IMR-90 (cell line): ENCODE data around the gene SNRNP25. TPM values are rescaled to one million over a fixed set of nuclear protein-coding genes. Genes with fewer than 3 reads are reported as not detected.
A peak's percentile ranks its signal among the peaks of the same experiment; 100 is the strongest.

Experiments used
- ATAC-seq: fragments of 200-7000 bp; cut with Tn5 transposase; 2 replicates; pipeline ENCODE4 v1.9.1; 2020; ENCODE audit warnings: low read depth, mild to moderate bottlenecking, moderate library complexity
- BruUV-seq: library from RNA; stranded (reverse); fragments of 400-500 nt; replicated peaks from 2 replicates; lab custom pipeline; 2021; lab: Mats Ljungman, UMichigan
- CTCF ChIA-PET: fragments of 300-600 bp; formaldehyde crosslinking; extraction: SDS; loops from one replicate; lab custom pipeline; 2021; ENCODE audit warnings: antibody characterized with exemption; lab: Yijun Ruan, JAX
- POLR2A ChIA-PET: fragments of 300-600 bp; sonication (Branson Sonifier 250); formaldehyde crosslinking; loops from one replicate; lab custom pipeline; 2022; ENCODE audit warnings: antibody characterized with exemption; ENCODE audit not compliant: unreplicated experiment; lab: Charles Lee
- DNase-seq: peaks from one replicate; pipeline ENCODE4 v3.0.0; 2013
- H2AFZ ChIP-seq: replicated peaks from 2 replicates; pipeline ENCODE3; 2013; ENCODE audit warnings: low read length, mild to moderate bottlenecking; ENCODE audit not compliant: poor library complexity
- H2AK5ac ChIP-seq: 2 replicates; pipeline ENCODE4 v1.6.1; 2013; ENCODE audit warnings: low read depth, low read length, inconsistent platforms
- H2AK9ac ChIP-seq: replicated peaks from 2 replicates; pipeline ENCODE3; 2013; ENCODE audit warnings: mild to moderate bottlenecking, low read depth, low read length, moderate library complexity; ENCODE audit not compliant: poor library complexity
- H2BK120ac ChIP-seq: 2 replicates; pipeline ENCODE4 v1.6.1; 2013; ENCODE audit warnings: low read depth, low read length, inconsistent platforms
- H2BK15ac ChIP-seq: 3 replicates; pipeline ENCODE4 v1.6.1; 2013; ENCODE audit warnings: low read depth, low read length, inconsistent platforms
- H2BK20ac ChIP-seq: 2 replicates; pipeline ENCODE4 v1.6.1; 2013; ENCODE audit warnings: low read depth, mild to moderate bottlenecking, inconsistent platforms, low read length, moderate library complexity
- H2BK5ac ChIP-seq: 2 replicates; pipeline ENCODE4 v1.6.1; 2013; ENCODE audit warnings: mild to moderate bottlenecking, low read depth, low read length, inconsistent platforms; ENCODE audit not compliant: poor library complexity, severe bottlenecking
- H3K14ac ChIP-seq: replicated peaks from 2 replicates; pipeline ENCODE4 v1.6.1; 2013; ENCODE audit warnings: low read depth, low read length, inconsistent platforms
- H3K18ac ChIP-seq: 2 replicates; pipeline ENCODE4 v1.6.1; 2013; ENCODE audit warnings: low read depth, low read length, control low read depth
- H3K23ac ChIP-seq: 2 replicates; pipeline ENCODE4 v1.6.1; 2013; ENCODE audit warnings: low read depth, low read length, inconsistent platforms
- H3K27ac ChIP-seq: 2 replicates; pipeline ENCODE4 v1.5.1; 2013; ENCODE audit warnings: mild to moderate bottlenecking, control low read depth, low read length; ENCODE audit not compliant: insufficient read depth
- H3K27me3 ChIP-seq: 2 replicates; pipeline ENCODE4 v1.6.1; 2013; ENCODE audit warnings: low read length; ENCODE audit not compliant: control insufficient read depth, insufficient read depth
- H3K36me3 ChIP-seq: 2 replicates; pipeline ENCODE4 v1.6.1; 2013; ENCODE audit warnings: low read length, mixed read lengths; ENCODE audit not compliant: control insufficient read depth, insufficient read depth
- H3K4ac ChIP-seq: 2 replicates; pipeline ENCODE4 v1.6.1; 2013; ENCODE audit warnings: low read depth, low read length, inconsistent platforms
- H3K4me1 ChIP-seq: 2 replicates; pipeline ENCODE4 v1.6.1; 2013; ENCODE audit warnings: low read length, mixed read lengths; ENCODE audit not compliant: control insufficient read depth, insufficient read depth
- H3K4me2 ChIP-seq: 2 replicates; pipeline ENCODE4 v1.6.1; 2013; ENCODE audit warnings: low read depth, mild to moderate bottlenecking, control low read depth, low read length, moderate library complexity
- H3K4me3 ChIP-seq: 2 replicates; pipeline ENCODE4 v1.5.1; 2013; ENCODE audit warnings: low read depth, mild to moderate bottlenecking, control low read depth, low read length, moderate library complexity; ENCODE audit not compliant: insufficient read depth
- H3K56ac ChIP-seq: 2 replicates; pipeline ENCODE4 v1.6.1; 2013; ENCODE audit warnings: low read length, inconsistent platforms; ENCODE audit not compliant: insufficient read depth; ENCODE audit errors: extremely low read depth
- H3K79me1 ChIP-seq, 2 experiments: 2 replicates each; pipeline ENCODE4 v1.6.1; 2013; ENCODE audit warnings: low read length in 2 of 2, inconsistent platforms in 1 of 2, low read depth in 1 of 2
- H3K9ac ChIP-seq: 2 replicates; pipeline ENCODE4 v1.6.1; 2013; ENCODE audit warnings: low read depth, low read length, control low read depth
- H3K9me1 ChIP-seq: 2 replicates; pipeline ENCODE4 v1.6.1; 2013; ENCODE audit warnings: low read length, inconsistent platforms; ENCODE audit not compliant: insufficient read depth
- H3K9me3 ChIP-seq: 2 replicates; pipeline ENCODE4 v1.6.1; 2013; ENCODE audit warnings: low read length; ENCODE audit not compliant: control insufficient read depth, insufficient read depth
- H4K20me1 ChIP-seq: 2 replicates; pipeline ENCODE4 v1.6.1; 2013; ENCODE audit warnings: low read length, inconsistent platforms; ENCODE audit not compliant: insufficient read depth
- H4K5ac ChIP-seq: 2 replicates; pipeline ENCODE4 v1.6.1; 2013; ENCODE audit warnings: mild to moderate bottlenecking, low read depth, low read length, control low read depth
- H4K8ac ChIP-seq, 2 experiments: 2 replicates each; pipeline ENCODE4 v1.6.1; 2013; ENCODE audit warnings: low read depth in 2 of 2, low read length in 2 of 2, control low read depth in 1 of 2, inconsistent platforms in 1 of 2
- H4K91ac ChIP-seq: 2 replicates; pipeline ENCODE4 v1.6.1; 2013; ENCODE audit warnings: low read depth, low read length, inconsistent platforms; ENCODE audit not compliant: insufficient read depth
- BHLHE40 ChIP-seq: fragments of 150-350 bp; IDR thresholded peaks from 2 replicates; pipeline ENCODE4 v1.6.1; 2016; ENCODE audit warnings: mild to moderate bottlenecking, low read depth, low read length
- ELK1 ChIP-seq: fragments of 150-350 bp; IDR thresholded peaks from 2 replicates; pipeline ENCODE4 v1.6.1; 2016; ENCODE audit warnings: low read depth, mild to moderate bottlenecking, low read length, moderate library complexity, borderline replicate concordance
- FOS ChIP-seq: fragments of 150-350 bp; IDR thresholded peaks from 2 replicates; pipeline ENCODE4 v1.6.1; 2016; ENCODE audit warnings: low read depth, low read length
- MAFK ChIP-seq: IDR thresholded peaks from 2 replicates; pipeline ENCODE4 v1.6.1; 2012; ENCODE audit warnings: low read depth, low read length, improper control_type of control experiment
- MAZ ChIP-seq: IDR thresholded peaks from 2 replicates; pipeline ENCODE4 v1.6.1; 2012; ENCODE audit warnings: low read depth, mild to moderate bottlenecking, low read length, improper control_type of control experiment, moderate library complexity, borderline replicate concordance
- NFE2L2 ChIP-seq: fragments of 150-350 bp; IDR thresholded peaks from 2 replicates; pipeline ENCODE4 v1.6.1; 2016; ENCODE audit warnings: low read depth, mild to moderate bottlenecking, low read length
- RAD21 ChIP-seq: IDR thresholded peaks from 2 replicates; pipeline ENCODE4 v1.6.1; 2012; ENCODE audit warnings: low read length, improper control_type of control experiment
- RFX5 ChIP-seq: IDR thresholded peaks from 2 replicates; pipeline ENCODE4 v1.8.0; 2012; ENCODE audit warnings: low read depth, mild to moderate bottlenecking, low read length, moderate library complexity
- SMC3 ChIP-seq: fragments of 150-350 bp; IDR thresholded peaks from 2 replicates; pipeline ENCODE4 v1.6.1; 2016; ENCODE audit warnings: low read depth, mild to moderate bottlenecking, antibody characterized with exemption, low read length, moderate library complexity
- WGBS, 2 experiments: methylation state at CpG; one replicate each; pipeline versions ENCODE4 v1.1.5 to v1.1.7; 2013; ENCODE audit warnings: missing lambda C conversion rate in 2 of 2; ENCODE audit not compliant: insufficient read length in 1 of 2; ENCODE audit errors: extremely low coverage in 2 of 2; 5-methylcytosine and 5-hydroxymethylcytosine counted together
- dilution Hi-C: fragments of 300-500 bp; cut with HindIII; formaldehyde crosslinking; loops from one replicate; pipeline ENCODE4 v1.14.3; 2018; ENCODE audit warnings: low sequenced_read_pairs; ENCODE audit not compliant: unreplicated experiment
- in situ Hi-C: fragments of 300-500 bp; cut with MboI; formaldehyde crosslinking; loops from 3 replicates; pipeline ENCODE4 v1.14.3; 2019; ENCODE audit warnings: low sequenced_read_pairs, inconsistent platforms, mixed read lengths
- intact Hi-C: fragments of 100-400 bp; cut with micrococcal nuclease; formaldehyde crosslinking; loops from 2 replicates; pipeline ENCODE4 v1.10.0; 2022
- polyA plus RNA-seq, 3 experiments: library from polyadenylated mRNA; depleted of rRNA; stranded (reverse); fragments of >200 nt; gene quantifications; 2 replicates each; pipeline ENCODE4 v1.2.3, GENCODE V29; 2012; ENCODE audit warnings: low replicate concordance in 1 of 3
- total RNA-seq: library from RNA; depleted of rRNA; stranded (reverse); fragments of >200 nt; gene quantifications from 2 replicates; pipeline ENCODE4 v1.2.3, GENCODE V29; 2012

SNRNP25 gene
- total and polyA plus RNA-seq, 2 of the 4 experiments (the other 2 are of a cell fraction) = 67.2 to 88.0 TPM

GRCh38 chr16:74051-74746, 20.6 kb downstream of the SNRNP25 start:
- H4K5ac ChIP-seq = no peak overlapping the region
- H2BK120ac ChIP-seq = peak overlapping the region; percentile 62
- TF ChIP-seq ELK1 (no peak), BHLHE40 (no peak), RFX5 (no peak), MAZ (no peak), RAD21 (no peak), MAFK (no peak), SMC3 (no peak), FOS (no peak), NFE2L2 (no peak)
- no peak overlapping the region for H3K27ac ChIP-seq
- POLR2A ChIA-PET = no interaction called here
- peak overlapping the region; percentile 4 for H2AFZ ChIP-seq
- dilution Hi-C loops (no loop called here), intact Hi-C loops (no loop called here), in situ Hi-C loops (no loop called here)
- H3K9me3 ChIP-seq = no peaks in the 10 kb centered on the region
- 75% methylated on average over 2 of the region's 12 CpGs; no CpG with 5 or more reads in 1 of the 2 experiments for WGBS, 2 experiments
- peaks cover 14% of the 10 kb centered on the region for H3K9me1 ChIP-seq
- no peak overlapping the region for H2BK5ac ChIP-seq
- H3K4ac ChIP-seq = peak overlapping the region; percentile 79
- no peak overlapping the region for H4K8ac ChIP-seq
- H2AK5ac ChIP-seq = peak overlapping the region; percentile 100
- no peak for DNase-seq
- H3K27me3 ChIP-seq = no peaks in the 10 kb centered on the region
- H3K56ac ChIP-seq = no peak overlapping the region
- peak overlapping the region; percentile 57 for H2AK9ac ChIP-seq
- H3K4me2 ChIP-seq = no peak overlapping the region
- H3K18ac ChIP-seq = no peak overlapping the region; the same call in 1 of the 2 replicates
- no peak for ATAC-seq
- H3K9ac ChIP-seq = no peak overlapping the region
- H3K23ac ChIP-seq = no peak overlapping the region
- H3K4me1 ChIP-seq = peaks cover 55% of the 10 kb centered on the region
- peak overlapping the region; percentile 38; the same call in 1 of the 3 replicates for H2BK15ac ChIP-seq
- peak overlapping the region; percentile 63 for H2BK20ac ChIP-seq
- peaks cover 30% of the 10 kb centered on the region for H4K20me1 ChIP-seq
- CTCF ChIA-PET = no interaction called here
- H3K14ac ChIP-seq = peak overlapping the region; percentile 50; the same call in 1 of the 2 replicates
- H3K4me3 ChIP-seq = no peak overlapping the region
- BruUV-seq = no TSS peak
- no peaks in the 10 kb centered on the region; the same call in 1 of the 2 replicates for H3K36me3 ChIP-seq
- H4K91ac ChIP-seq = peak overlapping the region; percentile 68
- H3K79me1 ChIP-seq = peaks cover 6 to 41% of the 10 kb centered on the region in 2 experiments
